CD4-positive, CD25-positive, alpha-beta regulatory T cell (primary cell): ENCODE measurements around the gene CUL2. TPM values are rescaled to one million over a fixed set of nuclear protein-coding genes. Genes with fewer than 3 reads are reported as not detected.
A peak's percentile ranks its signal among the peaks of the same experiment; 100 is the strongest.

Experiments used
- ATAC-seq, 2 donors: fragments of 150-1000 bp; cut with Tn5 transposase; one replicate each; pipeline ENCODE4 v1.10.0; 2021; ENCODE audit warnings: low read depth in 2 of 2, moderate number of reproducible peaks in 2 of 2, moderate library complexity in 1 of 2
- DNase-seq, 3 donors: peaks; one replicate each; pipeline versions ENCODE4 v3.0.0 to v3.0.0-alpha.2; 2012 to 2022; ENCODE audit warnings: mixed read lengths in 1 of 3
- H3K27ac ChIP-seq: one replicate; pipeline ENCODE4 v1.7.0; 2013; ENCODE audit warnings: mild to moderate bottlenecking, low read length; ENCODE audit not compliant: insufficient read depth, poor library complexity, severe bottlenecking
- H3K27me3 ChIP-seq: one replicate; pipeline ENCODE4 v1.7.0; 2013; ENCODE audit warnings: low read length; ENCODE audit not compliant: control insufficient read depth, insufficient read depth
- H3K36me3 ChIP-seq: one replicate; pipeline ENCODE4 v1.7.0; 2013; ENCODE audit warnings: mild to moderate bottlenecking, low read length, moderate library complexity; ENCODE audit not compliant: control insufficient read depth, insufficient read depth
- H3K4me1 ChIP-seq: 2 replicates; pipeline ENCODE4 v1.7.0; 2013; ENCODE audit warnings: mild to moderate bottlenecking, low read length; ENCODE audit not compliant: insufficient read depth, control insufficient read depth, poor library complexity, severe bottlenecking
- H3K4me3 ChIP-seq: one replicate; pipeline ENCODE4 v1.7.0; 2013; ENCODE audit warnings: low read depth, mild to moderate bottlenecking, low read length, moderate library complexity
- H3K9me3 ChIP-seq, 2 experiments: 1 replicate in 1 of 2; 2 replicates in 1 of 2; pipeline ENCODE4 v1.7.0; 2013; ENCODE audit warnings: low read length in 2 of 2, mild to moderate bottlenecking in 1 of 2, moderate library complexity in 1 of 2; ENCODE audit not compliant: control insufficient read depth in 2 of 2
- H3K27ac Mint-ChIP-seq, 3 donors: one replicate each; pipeline ENCODE4 v1.8.0; 2020 to 2022; ENCODE audit warnings: mild to moderate bottlenecking in 3 of 3, mixed read lengths in 3 of 3, moderate library complexity in 2 of 3
- H3K27me3 Mint-ChIP-seq: one replicate; pipeline ENCODE4 v1.8.0; 2022; ENCODE audit warnings: mild to moderate bottlenecking, mixed read lengths
- H3K36me3 Mint-ChIP-seq: one replicate; pipeline ENCODE4 v1.8.0; 2020; ENCODE audit warnings: mixed read lengths
- H3K4me1 Mint-ChIP-seq, 4 donors: one replicate each; pipeline ENCODE4 v1.8.0; 2020 to 2022; ENCODE audit warnings: mixed read lengths in 4 of 4, mild to moderate bottlenecking in 1 of 4
- H3K4me3 Mint-ChIP-seq, 4 donors: one replicate each; pipeline ENCODE4 v1.8.0; 2020 to 2022; ENCODE audit warnings: mild to moderate bottlenecking in 4 of 4, mixed read lengths in 4 of 4, moderate library complexity in 3 of 4
- H3K9me3 Mint-ChIP-seq, 7 donors: one replicate each; pipeline ENCODE4 v1.8.0; 2020 to 2022; ENCODE audit warnings: mixed read lengths in 7 of 7, mild to moderate bottlenecking in 3 of 7, moderate library complexity in 2 of 7
- polyA plus RNA-seq, 4 donors: library from polyadenylated mRNA; unstranded; fragments of 300-500 nt; fragmentation: Illumina TruSeq; gene quantifications; one replicate each; pipeline ENCODE4 v1.2.3, GENCODE V29; 2021
- total RNA-seq: library from RNA; stranded (reverse); gene quantifications from one replicate; pipeline ENCODE4 v1.2.3, GENCODE V29; 2022

The CUL2 gene
- total and polyA plus RNA-seq, 5 donors from 2014 or later = 23.6 to 39.5 (median 27.2) TPM

DNA sequence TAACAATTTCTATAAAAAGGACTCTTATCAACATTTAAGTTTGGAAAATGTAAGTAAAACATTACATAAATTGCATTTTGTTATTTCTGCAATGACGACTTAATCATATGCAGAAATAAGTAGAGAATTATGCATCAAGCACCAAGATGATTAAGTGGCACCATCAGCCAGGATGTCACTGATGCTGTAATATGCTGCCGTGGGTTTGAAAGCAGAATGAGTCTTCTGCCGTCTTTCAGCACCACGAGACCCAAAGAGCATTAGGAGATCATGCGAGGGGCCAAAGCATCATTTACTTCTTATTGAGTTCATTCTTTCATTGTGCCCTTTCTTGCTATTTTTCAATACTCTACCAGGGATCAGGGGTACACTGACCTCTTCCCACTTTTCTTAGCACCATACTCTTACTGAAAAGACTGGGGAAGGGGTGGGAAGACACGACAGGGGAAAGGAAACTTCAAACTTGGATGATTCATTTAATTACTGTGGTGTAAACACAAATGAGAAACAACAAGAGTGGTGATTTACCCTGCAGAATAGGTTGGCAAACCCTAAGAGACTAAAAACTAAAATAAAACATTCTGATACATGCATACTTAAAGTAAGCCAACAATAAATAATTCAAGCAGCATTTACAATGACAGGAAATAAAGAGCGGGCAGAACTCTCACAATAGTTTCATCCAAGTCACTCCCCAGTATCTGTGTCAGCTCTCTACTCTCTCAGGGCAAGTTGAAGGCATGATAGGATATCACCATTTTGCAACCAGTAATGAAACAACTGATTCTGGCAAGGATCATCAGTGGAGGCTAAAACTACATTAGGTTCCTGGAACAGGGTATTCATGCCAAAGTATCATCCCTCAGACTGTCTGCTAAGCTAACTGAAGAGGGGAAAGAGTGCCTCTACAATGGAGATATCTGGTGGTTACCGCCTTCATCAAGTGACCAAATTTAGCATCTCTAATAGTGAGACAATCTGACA is 70.8 kb downstream of the CUL2 start:
- Mint-ChIP-seq H3K4me1 (peaks cover 5 to 23% (median 14%) of the 10 kb centered on the region in 4 donors), H3K4me3 (no peak overlapping the region), H3K27ac (peak overlapping the region; percentile 4 to 82 (median 43)), H3K9me3 (no peaks in the 10 kb centered on the region), H3K36me3 (peaks cover 30% of the 10 kb centered on the region), H3K27me3 (no peaks in the 10 kb centered on the region)
- Histone ChIP-seq H3K27ac (no peak overlapping the region), H3K9me3 (no peaks in the 10 kb centered on the region), H3K4me1 (no peaks in the 10 kb centered on the region), H3K4me3 (no peak overlapping the region), H3K36me3 (peaks cover 39% of the 10 kb centered on the region), H3K27me3 (no peaks in the 10 kb centered on the region)
- ATAC-seq (no peak), DNase-seq (no peak)

DNA sequence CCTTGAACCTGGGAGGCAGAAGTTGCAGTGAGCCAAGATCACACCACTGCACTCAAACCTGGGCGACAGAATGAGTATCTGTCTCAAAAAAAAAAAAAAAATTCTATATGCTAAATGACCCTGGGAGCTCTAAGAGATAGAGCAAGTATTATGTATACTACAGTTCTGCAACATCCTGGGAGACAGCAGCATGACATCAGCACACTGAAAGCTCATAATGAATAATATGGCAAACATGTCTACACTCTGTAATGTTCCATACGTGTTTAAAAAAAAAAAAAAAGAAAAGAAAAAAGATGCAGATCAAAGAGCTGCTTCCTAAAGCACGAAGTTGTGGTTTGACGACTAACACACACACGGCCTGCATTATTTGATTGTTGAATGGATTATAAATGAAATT is 72.5 kb downstream of the CUL2 start:
- Histone ChIP-seq H3K27ac (no peak overlapping the region), H3K36me3 (peaks cover 40% of the 10 kb centered on the region), H3K4me1 (peaks cover 11% of the 10 kb centered on the region), H3K9me3 (no peaks in the 10 kb centered on the region), H3K27me3 (no peaks in the 10 kb centered on the region), H3K4me3 (no peak overlapping the region)
- DNase-seq (no peak), ATAC-seq (no peak)
- Mint-ChIP-seq H3K27me3 (no peaks in the 10 kb centered on the region), H3K4me3 (no peak overlapping the region), H3K27ac (peak overlapping the region in 2 of 3 donors; percentile 16 to 64), H3K4me1 (peaks cover 9 to 27% (median 20%) of the 10 kb centered on the region in 4 donors), H3K9me3 (no peaks in the 10 kb centered on the region), H3K36me3 (peaks cover 29% of the 10 kb centered on the region)

DNA sequence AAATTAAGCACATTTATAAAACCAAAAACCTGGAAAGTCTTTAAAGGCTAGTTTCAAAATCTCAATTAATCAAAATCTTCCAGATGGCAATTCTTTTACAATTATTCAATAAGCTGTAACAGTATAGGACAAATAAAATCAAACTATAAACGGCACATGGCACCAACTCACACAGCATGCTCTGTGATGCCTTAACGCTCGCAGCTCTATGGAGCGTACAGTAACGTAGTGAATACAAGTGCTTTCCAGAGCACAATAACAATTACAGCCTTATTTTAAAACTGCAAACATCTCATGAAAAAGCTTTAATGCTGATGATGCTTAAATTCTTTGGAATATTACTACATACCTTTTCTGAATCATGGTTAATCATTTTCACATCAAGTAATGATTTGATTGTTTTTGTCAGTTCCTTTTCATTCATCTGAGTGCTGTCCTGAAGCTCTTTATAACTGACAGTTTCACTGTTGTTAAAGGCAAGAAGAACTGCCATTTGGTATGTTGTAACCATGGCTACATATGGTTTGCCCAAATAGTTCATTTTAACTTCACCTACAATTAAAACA is 74.2 kb downstream of the CUL2 start:
- Histone ChIP-seq H3K4me3 (no peak overlapping the region), H3K4me1 (peaks cover 22% of the 10 kb centered on the region), H3K27me3 (no peaks in the 10 kb centered on the region), H3K36me3 (peaks cover 34% of the 10 kb centered on the region), H3K27ac (no peak overlapping the region), H3K9me3 (no peaks in the 10 kb centered on the region)
- no peak for DNase-seq
- Mint-ChIP-seq H3K27me3 (no peaks in the 10 kb centered on the region), H3K36me3 (peaks cover 22% of the 10 kb centered on the region), H3K9me3 (no peaks in the 10 kb centered on the region), H3K4me3 (no peak overlapping the region), H3K4me1 (peaks cover 17 to 36% (median 28%) of the 10 kb centered on the region in 4 donors), H3K27ac (no peak overlapping the region)
- no peak for ATAC-seq

- peaks cover 22% of the 10 kb centered on the region for H3K4me1 ChIP-seq
- peak overlapping the region; percentile 65 for H3K4me3 ChIP-seq
- no peaks in the 10 kb centered on the region for H3K27me3 ChIP-seq
- peak overlapping the region; percentile 92 to 99 (median 96) for H3K27ac Mint-ChIP-seq
- ATAC-seq = no peak
- peaks cover 50% of the 10 kb centered on the region for H3K36me3 ChIP-seq
- H3K27me3 Mint-ChIP-seq = no peaks in the 10 kb centered on the region
- H3K36me3 Mint-ChIP-seq = peaks cover 28% of the 10 kb centered on the region
- DNase-seq = peak in 1 of 3 donors; percentile 36
- peak overlapping the region in 3 of 4 donors; percentile 57 to 81 (median 62) for H3K4me3 Mint-ChIP-seq
- H3K27ac ChIP-seq = peak overlapping the region; percentile 65
- no peaks in the 10 kb centered on the region for H3K9me3 ChIP-seq
- peaks cover 12 to 28% (median 21%) of the 10 kb centered on the region in 4 donors for H3K4me1 Mint-ChIP-seq
- no peaks in the 10 kb centered on the region for H3K9me3 Mint-ChIP-seq
These were observed 77.4 kb downstream of the CUL2 start for GRCh38 chr10:35012781-35013180.

GRCh38 chr10:35011771-35012191 is 78.4 kb downstream of the CUL2 start:
- Mint-ChIP-seq H3K4me1 (peaks cover 12 to 28% (median 21%) of the 10 kb centered on the region in 4 donors), H3K27me3 (no peaks in the 10 kb centered on the region), H3K36me3 (peaks cover 25% of the 10 kb centered on the region), H3K9me3 (no peaks in the 10 kb centered on the region), H3K27ac (peak overlapping the region; percentile 92 to 99 (median 96)), H3K4me3 (peak overlapping the region; percentile 57 to 81 (median 62))
- Histone ChIP-seq H3K9me3 (no peaks in the 10 kb centered on the region), H3K36me3 (peaks cover 44% of the 10 kb centered on the region), H3K4me1 (peaks cover 22% of the 10 kb centered on the region), H3K27me3 (no peaks in the 10 kb centered on the region), H3K27ac (peak overlapping the region; percentile 65), H3K4me3 (peak overlapping the region; percentile 65)
- ATAC-seq = peak; percentile 85 to 88
- peak in 2 of 3 donors; percentile 58 to 76 for DNase-seq

- Histone ChIP-seq H3K9me3 (no peaks in the 10 kb centered on the region), H3K4me3 (no peak overlapping the region), H3K4me1 (peaks cover 13% of the 10 kb centered on the region), H3K27me3 (no peaks in the 10 kb centered on the region), H3K36me3 (peaks cover 28% of the 10 kb centered on the region), H3K27ac (no peak overlapping the region)
- Mint-ChIP-seq H3K4me1 (peaks cover 13 to 24% (median 17%) of the 10 kb centered on the region in 4 donors), H3K4me3 (no peak overlapping the region), H3K27me3 (no peaks in the 10 kb centered on the region), H3K36me3 (peaks cover 19% of the 10 kb centered on the region), H3K9me3 (no peaks in the 10 kb centered on the region), H3K27ac (peak overlapping the region in 2 of 3 donors; percentile 71 to 86)
- DNase-seq (no peak), ATAC-seq (no peak)
These were observed 82.3 kb downstream of the CUL2 start for GRCh38 chr10:35007858-35008301.

DNA sequence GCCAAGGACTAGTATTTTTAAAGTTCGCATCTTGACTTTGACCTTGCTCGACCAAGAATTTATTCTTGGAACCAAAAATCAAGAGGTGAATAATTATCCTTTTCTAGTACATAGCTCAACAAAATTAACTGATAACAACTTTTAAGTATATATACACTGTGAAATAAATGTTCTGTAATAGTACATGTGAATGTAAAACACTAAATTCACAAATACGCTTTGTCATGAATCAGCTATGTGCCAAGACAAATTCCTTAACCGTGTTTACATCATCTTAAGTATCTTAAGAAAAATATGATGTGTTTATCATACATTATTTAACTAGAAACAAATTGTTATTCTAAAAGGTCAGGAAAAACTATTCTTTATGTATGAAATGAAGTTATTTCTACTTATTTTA is 83.3 kb downstream of the CUL2 start:
- no peaks in the 10 kb centered on the region for H3K27me3 Mint-ChIP-seq
- H3K4me3 Mint-ChIP-seq = no peak overlapping the region
- Histone ChIP-seq H3K4me1 (peaks cover 2% of the 10 kb centered on the region), H3K4me3 (no peak overlapping the region), H3K36me3 (peaks cover 24% of the 10 kb centered on the region), H3K9me3 (no peaks in the 10 kb centered on the region), H3K27ac (no peak overlapping the region), H3K27me3 (no peaks in the 10 kb centered on the region)
- ATAC-seq (no peak), DNase-seq (no peak)
- H3K27ac Mint-ChIP-seq = peak overlapping the region in 1 of 3 donors; percentile 25
- H3K4me1 Mint-ChIP-seq = peaks cover 4 to 14% (median 7%) of the 10 kb centered on the region in 4 donors
- no peaks in the 10 kb centered on the region for H3K9me3 Mint-ChIP-seq
- H3K36me3 Mint-ChIP-seq = peaks cover 15% of the 10 kb centered on the region
